Measurements from ENCODE around the gene LCE1E.

GRCh38 chr1:152776361-152776760 lies 9.7 kb upstream of the LCE1E start:
- no peak for TF ChIP-seq POLR2A (IDR thresholded peaks at IDR 0.05)
- no peak for TF ChIP-seq CTCF (IDR thresholded peaks at IDR 0.05)

Data from body of pancreas (tissue), 4 donors.